22Rv1 (cell line): ENCODE results near the gene SPOCK1.

ENCODE experiments used
- CTCF ChIP-seq: fragments of 450-650 bp; IDR thresholded peaks from 2 replicates; pipeline ENCODE4 v1.5.1; 2017; ENCODE audit warnings: mild to moderate bottlenecking
- ZFX ChIP-seq: fragments of 450-650 bp; IDR thresholded peaks from 2 replicates; pipeline ENCODE4 v1.6.1; 2017; ENCODE audit warnings: antibody characterized with exemption, borderline replicate concordance

DNA sequence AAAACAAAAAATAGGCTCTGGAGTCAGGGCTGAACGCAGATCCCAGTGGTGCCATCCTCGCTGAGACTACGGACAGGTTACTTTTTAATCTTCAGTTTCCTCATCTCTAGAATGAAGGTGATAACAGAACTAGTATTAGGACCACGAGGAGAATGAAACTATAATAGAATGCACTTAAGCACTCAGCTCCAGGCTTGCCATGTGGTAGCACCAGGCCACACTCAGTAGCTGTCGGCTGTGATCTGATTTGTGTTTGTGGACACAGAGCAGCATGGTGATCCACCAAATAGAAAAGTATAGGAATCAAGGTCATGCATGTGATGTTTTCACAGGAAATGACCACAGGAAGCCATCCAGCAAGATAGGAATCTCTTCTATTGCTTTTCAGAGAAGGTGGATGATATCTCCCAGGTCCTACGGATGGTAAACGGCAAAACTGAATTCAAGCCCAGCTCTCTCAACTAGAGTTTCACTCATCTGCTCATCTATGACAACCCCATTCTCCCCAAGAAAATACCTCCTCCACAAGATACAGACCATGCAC is 498.0 kb downstream of the SPOCK1 start:
- TF ChIP-seq CTCF: no peak
- no peak for TF ChIP-seq ZFX
